ENCODE measurements around the gene ZSWIM9. TPM values are rescaled to one million over a fixed set of nuclear protein-coding genes. Genes with fewer than 3 reads are reported as not detected.
A peak's percentile ranks its signal among the peaks of the same experiment; 100 is the strongest.

The ZSWIM9 gene
- polyA plus RNA-seq, 6 donors from 2014 or later, result 0.06 to 1.6 (median 0.69) TPM; not detected in 1

GRCh38 chr19:48148576-48148975 lies 21.9 kb upstream of the ZSWIM9 start:
- peaks cover 0 to 3% (median 0%) of the 10 kb centered on the region in 3 donors for H3K4me1 Mint-ChIP-seq
- no peak overlapping the region for H3K4me3 Mint-ChIP-seq
- no peak for ATAC-seq (ENCODE audit: low read depth in 2 of 2)
- H3K27ac Mint-ChIP-seq, result no peak overlapping the region
- no peak for DNase-seq
- peaks cover 7 to 21% of the 10 kb centered on the region in 2 donors for H3K36me3 Mint-ChIP-seq
- no peaks in the 10 kb centered on the region for H3K27me3 Mint-ChIP-seq
- no peaks in the 10 kb centered on the region for H3K9me3 Mint-ChIP-seq

GRCh38 chr19:48149430-48149829 lies 21.1 kb upstream of the ZSWIM9 start:
- no peak overlapping the region for H3K4me3 Mint-ChIP-seq
- H3K9me3 Mint-ChIP-seq, result no peaks in the 10 kb centered on the region
- no peak overlapping the region for H3K27ac Mint-ChIP-seq
- H3K4me1 Mint-ChIP-seq, result peaks cover 0 to 8% (median 4%) of the 10 kb centered on the region in 3 donors
- DNase-seq, result no peak
- H3K27me3 Mint-ChIP-seq, result no peaks in the 10 kb centered on the region
- peaks cover 0 to 17% of the 10 kb centered on the region in 2 donors for H3K36me3 Mint-ChIP-seq
- no peak for ATAC-seq (ENCODE audit: low read depth in 2 of 2)

- Mint-ChIP-seq H3K36me3 (peaks cover 0 to 14% of the 10 kb centered on the region in 2 donors), H3K9me3 (no peaks in the 10 kb centered on the region)
- peak in 1 of 2 donors; percentile 50 for ATAC-seq (ENCODE audit: low read depth in 2 of 2)
Observed at GRCh38 chr19:48152551-48152950, 17.9 kb upstream of the ZSWIM9 start.

GRCh38 chr19:48154003-48154402 lies 16.5 kb upstream of the ZSWIM9 start:
- Mint-ChIP-seq H3K9me3 (no peaks in the 10 kb centered on the region), H3K36me3 (peaks cover 6 to 23% of the 10 kb centered on the region in 2 donors), H3K27ac (peak overlapping the region in 3 of 6 donors; percentile 4 to 73 (median 54)), H3K4me1 (peaks cover 0 to 5% (median 4%) of the 10 kb centered on the region in 3 donors), H3K27me3 (no peaks in the 10 kb centered on the region), H3K4me3 (no peak overlapping the region)
- ATAC-seq (ENCODE audit: low read depth in 2 of 2), result no peak
- no peak for DNase-seq

More at GRCh38 chr19:48152551-48152950, 17.9 kb upstream of the ZSWIM9 start:
- DNase-seq, result peak; percentile 27
- Mint-ChIP-seq H3K4me1 (peaks cover 0 to 5% (median 4%) of the 10 kb centered on the region in 3 donors), H3K27me3 (no peaks in the 10 kb centered on the region), H3K4me3 (no peak overlapping the region), H3K27ac (peak overlapping the region in 2 of 6 donors; percentile 26 to 84)

GRCh38 chr19:48158210-48158790 lies 12.2 kb upstream of the ZSWIM9 start:
- no peaks in the 10 kb centered on the region for H3K9me3 Mint-ChIP-seq
- H3K4me3 Mint-ChIP-seq, result no peak overlapping the region
- H3K27ac Mint-ChIP-seq, result no peak overlapping the region
- H3K27me3 Mint-ChIP-seq, result no peaks in the 10 kb centered on the region
- no peak for DNase-seq
- H3K4me1 Mint-ChIP-seq, result peaks cover 0 to 8% (median 7%) of the 10 kb centered on the region in 3 donors
- no peak for ATAC-seq (ENCODE audit: low read depth in 2 of 2)
- peaks cover 9 to 31% of the 10 kb centered on the region in 2 donors for H3K36me3 Mint-ChIP-seq

- H3K27ac Mint-ChIP-seq, result peak overlapping the region; percentile 41 to 99 (median 96)
- peaks cover 21 to 30% (median 25%) of the 10 kb centered on the region in 3 donors for H3K4me1 Mint-ChIP-seq
- ATAC-seq (ENCODE audit: low read depth in 2 of 2) (no peak), DNase-seq (no peak)
- no peaks in the 10 kb centered on the region for H3K27me3 Mint-ChIP-seq
- H3K4me3 Mint-ChIP-seq, result peak overlapping the region in 3 of 8 donors; percentile 13 to 94 (median 90)
- H3K9me3 Mint-ChIP-seq, result no peaks in the 10 kb centered on the region
- H3K36me3 Mint-ChIP-seq, result peaks cover 8 to 13% of the 10 kb centered on the region in 2 donors
Observed at GRCh38 chr19:48168689-48169088, 1.8 kb upstream of the ZSWIM9 start.

GRCh38 chr19:48169578-48169938 lies 922 bp upstream of the ZSWIM9 start:
- no peaks in the 10 kb centered on the region for H3K27me3 Mint-ChIP-seq
- peak overlapping the region; percentile 90 to 99 (median 98) for H3K4me3 Mint-ChIP-seq
- ATAC-seq (ENCODE audit: low read depth in 2 of 2) (peak; percentile 18 to 33), DNase-seq (peak; percentile 81)
- peak overlapping the region; percentile 94 to 99 (median 97) for H3K27ac Mint-ChIP-seq
- H3K9me3 Mint-ChIP-seq, result no peaks in the 10 kb centered on the region
- H3K4me1 Mint-ChIP-seq, result peaks cover 21 to 31% (median 25%) of the 10 kb centered on the region in 3 donors
- peaks cover 8 to 15% of the 10 kb centered on the region in 2 donors for H3K36me3 Mint-ChIP-seq

- no peaks in the 10 kb centered on the region for H3K9me3 Mint-ChIP-seq
- no peak for ATAC-seq (ENCODE audit: low read depth in 2 of 2)
- H3K4me3 Mint-ChIP-seq, result peak overlapping the region; percentile 90 to 99 (median 98)
- peaks cover 4 to 23% of the 10 kb centered on the region in 2 donors for H3K36me3 Mint-ChIP-seq
- DNase-seq, result no peak
- no peaks in the 10 kb centered on the region for H3K27me3 Mint-ChIP-seq
- H3K27ac Mint-ChIP-seq, result peak overlapping the region; percentile 21 to 97 (median 82)
- H3K4me1 Mint-ChIP-seq, result peaks cover 21 to 40% (median 33%) of the 10 kb centered on the region in 3 donors
Observed at GRCh38 chr19:48170817-48171347, 402 bp downstream of the ZSWIM9 start.

- H3K36me3 Mint-ChIP-seq, result peaks cover 4 to 23% of the 10 kb centered on the region in 2 donors
- ATAC-seq (ENCODE audit: low read depth in 2 of 2) (no peak), DNase-seq (no peak)
- H3K4me3 Mint-ChIP-seq, result peak overlapping the region; percentile 90 to 99 (median 98)
- H3K9me3 Mint-ChIP-seq, result no peaks in the 10 kb centered on the region
- no peak overlapping the region for H3K27ac Mint-ChIP-seq
- no peaks in the 10 kb centered on the region for H3K27me3 Mint-ChIP-seq
- peaks cover 21 to 40% (median 33%) of the 10 kb centered on the region in 3 donors for H3K4me1 Mint-ChIP-seq
Observed at GRCh38 chr19:48171710-48172109, 1.2 kb downstream of the ZSWIM9 start.

- peak overlapping the region in 3 of 6 donors; percentile 30 to 43 (median 37) for H3K27ac Mint-ChIP-seq
- ATAC-seq (ENCODE audit: low read depth in 2 of 2) (no peak), DNase-seq (no peak)
- H3K27me3 Mint-ChIP-seq, result no peaks in the 10 kb centered on the region
- H3K4me3 Mint-ChIP-seq, result peak overlapping the region in 2 of 8 donors; percentile 2 to 63
- no peaks in the 10 kb centered on the region for H3K9me3 Mint-ChIP-seq
- peaks cover 9 to 23% of the 10 kb centered on the region in 2 donors for H3K36me3 Mint-ChIP-seq
- peaks cover 13 to 37% (median 31%) of the 10 kb centered on the region in 3 donors for H3K4me1 Mint-ChIP-seq
Observed at GRCh38 chr19:48174445-48175030, 4.1 kb downstream of the ZSWIM9 start.

- Mint-ChIP-seq H3K27me3 (no peaks in the 10 kb centered on the region), H3K4me3 (no peak overlapping the region), H3K27ac (peak overlapping the region in 1 of 6 donors; percentile 30), H3K9me3 (no peaks in the 10 kb centered on the region), H3K4me1 (peaks cover 9 to 29% (median 21%) of the 10 kb centered on the region in 3 donors), H3K36me3 (peaks cover 9 to 23% of the 10 kb centered on the region in 2 donors)
- DNase-seq, result no peak
- no peak for ATAC-seq (ENCODE audit: low read depth in 2 of 2)
Observed at GRCh38 chr19:48175578-48175977, 5.1 kb downstream of the ZSWIM9 start.

GRCh38 chr19:48176226-48176625 lies 5.7 kb downstream of the ZSWIM9 start:
- DNase-seq (no peak), ATAC-seq (ENCODE audit: low read depth in 2 of 2) (no peak)
- Mint-ChIP-seq H3K27ac (no peak overlapping the region), H3K4me3 (no peak overlapping the region), H3K36me3 (peaks cover 12 to 22% of the 10 kb centered on the region in 2 donors), H3K9me3 (peaks cover 0 to 4% (median under 1%) of the 10 kb centered on the region in 7 donors), H3K4me1 (peaks cover 3 to 24% (median 15%) of the 10 kb centered on the region in 3 donors), H3K27me3 (no peaks in the 10 kb centered on the region)

GRCh38 chr19:48181505-48181904 lies 11.0 kb downstream of the ZSWIM9 start:
- Mint-ChIP-seq H3K9me3 (peaks cover 0 to 13% (median 7%) of the 10 kb centered on the region in 7 donors), H3K27me3 (no peaks in the 10 kb centered on the region), H3K36me3 (peaks cover 7 to 14% of the 10 kb centered on the region in 2 donors), H3K4me1 (peaks cover 12 to 18% (median 13%) of the 10 kb centered on the region in 3 donors), H3K27ac (no peak overlapping the region), H3K4me3 (no peak overlapping the region)
- ATAC-seq (ENCODE audit: low read depth in 2 of 2), result no peak
- DNase-seq, result no peak

Measured in naive B cell (primary cell).